ENCODE measurements around the gene SRGAP3. TPM values are rescaled to one million over a fixed set of nuclear protein-coding genes. Genes with fewer than 3 reads are reported as not detected.

The SRGAP3 gene
- total and polyA plus RNA-seq, 3 experiments from 2014 or later, result 0.84 to 2.1 (median 1.1) TPM

DNA sequence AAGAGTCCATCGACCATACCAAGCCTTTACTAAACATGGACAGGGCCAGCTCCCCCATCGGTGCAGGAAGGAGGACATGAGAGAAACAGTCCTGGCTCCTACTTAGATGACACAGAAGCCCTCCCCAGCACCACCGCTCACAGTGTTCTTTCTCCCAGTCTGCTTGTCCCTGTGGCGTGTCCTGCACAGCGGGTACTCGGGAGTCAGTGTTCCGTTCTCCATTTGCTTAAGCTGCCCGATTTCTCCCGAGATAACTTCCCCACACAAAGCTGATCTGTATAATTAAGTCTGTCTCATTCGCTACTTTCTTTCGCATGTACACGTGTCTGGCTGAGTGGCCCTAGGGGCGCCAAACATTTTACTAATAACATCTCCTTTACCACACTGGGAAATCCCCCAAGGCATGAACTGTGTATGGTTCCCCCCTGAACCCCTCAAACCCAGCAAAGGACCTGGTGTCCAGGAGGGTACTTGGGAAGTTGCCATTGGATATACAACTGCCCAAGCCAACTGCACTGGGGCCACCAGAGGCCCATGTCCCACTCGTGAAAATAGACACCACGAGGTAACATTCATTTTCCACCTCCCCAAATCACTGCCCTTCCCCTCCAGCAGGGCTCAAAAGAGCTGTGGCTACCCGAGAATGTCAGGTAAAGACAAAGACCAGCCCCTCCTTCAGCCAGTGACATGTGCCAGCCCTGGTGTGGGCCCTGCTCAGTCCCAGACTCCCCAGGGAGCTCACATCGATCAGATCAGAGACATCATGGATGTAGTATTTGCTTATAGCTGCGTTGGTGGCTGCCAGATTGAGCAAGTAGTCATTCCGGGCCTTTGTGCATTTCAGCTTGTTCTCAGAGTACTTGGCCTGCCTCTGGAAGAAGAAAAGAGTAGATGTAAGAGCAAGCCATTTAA lies 189.7 kb downstream of the SRGAP3 start:
- POLR2A ChIA-PET, result no interaction called here
- no peak overlapping the region for H3K4me3 ChIP-seq (ENCODE audit: low read length)
- no peaks in the 10 kb centered on the region for H3K4me1 ChIP-seq (ENCODE audit: insufficient read depth, low read length)
- H3K27me3 ChIP-seq (ENCODE audit: insufficient read depth, low read length, poor library complexity, severe bottlenecking), result no peaks in the 10 kb centered on the region
- H3K4me3 Mint-ChIP-seq, result no peak overlapping the region
- H3K36me3 ChIP-seq (ENCODE audit: insufficient read depth, low read length), result no peaks in the 10 kb centered on the region
- H3K9me3 Mint-ChIP-seq, result peaks cover 5 to 17% (median 7%) of the 10 kb centered on the region in 5 donors
- H3K27ac Mint-ChIP-seq, result no peak overlapping the region
- no peak for DNase-seq
- H3K27me3 Mint-ChIP-seq, result peaks cover 3 to 5% of the 10 kb centered on the region in 2 donors
- no peak overlapping the region for H3K27ac ChIP-seq (ENCODE audit: low read depth, low read length)
- H3K9me3 ChIP-seq (ENCODE audit: low read length), result no peaks in the 10 kb centered on the region
- H3K36me3 Mint-ChIP-seq, result peaks cover 0 to 8% (median 3%) of the 10 kb centered on the region in 3 donors
- H3K4me1 Mint-ChIP-seq, result no peaks in the 10 kb centered on the region
- CTCF ChIA-PET, result no interaction called here

DNA sequence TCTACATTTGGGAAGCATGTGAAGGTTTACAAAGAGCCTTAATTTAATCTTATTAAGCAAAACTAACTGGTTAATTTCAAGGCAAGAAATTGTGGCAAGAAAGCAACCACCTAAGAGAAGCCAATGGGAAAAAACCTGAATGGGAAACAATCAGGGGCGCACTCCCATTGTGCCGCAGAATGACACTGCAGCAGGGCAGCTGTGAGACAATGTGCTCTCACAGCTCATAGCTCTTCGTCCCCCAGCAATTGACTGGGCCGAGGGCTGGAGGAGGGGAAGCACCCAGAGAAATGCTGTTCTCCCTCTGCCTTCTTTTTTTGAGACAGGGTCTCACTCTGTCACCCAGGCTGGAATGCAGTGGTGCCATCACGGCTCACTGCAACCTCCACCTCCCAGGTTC lies 192.9 kb downstream of the SRGAP3 start:
- Mint-ChIP-seq H3K36me3 (peaks cover 0 to 3% (median 0%) of the 10 kb centered on the region in 3 donors), H3K27ac (no peak overlapping the region), H3K4me1 (no peaks in the 10 kb centered on the region), H3K4me3 (no peak overlapping the region), H3K27me3 (peaks cover 0 to 2% of the 10 kb centered on the region in 2 donors), H3K9me3 (peaks cover 0 to 2% (median 0%) of the 10 kb centered on the region in 5 donors)
- Histone ChIP-seq H3K27ac (ENCODE audit: low read depth, low read length) (no peak overlapping the region), H3K36me3 (ENCODE audit: insufficient read depth, low read length) (no peaks in the 10 kb centered on the region), H3K4me1 (ENCODE audit: insufficient read depth, low read length) (no peaks in the 10 kb centered on the region), H3K27me3 (ENCODE audit: insufficient read depth, low read length, poor library complexity, severe bottlenecking) (no peaks in the 10 kb centered on the region), H3K4me3 (ENCODE audit: low read length) (no peak overlapping the region), H3K9me3 (ENCODE audit: low read length) (no peaks in the 10 kb centered on the region)
- ChIA-PET CTCF (no interaction called here), POLR2A (no interaction called here)
- DNase-seq, result no peak

DNA sequence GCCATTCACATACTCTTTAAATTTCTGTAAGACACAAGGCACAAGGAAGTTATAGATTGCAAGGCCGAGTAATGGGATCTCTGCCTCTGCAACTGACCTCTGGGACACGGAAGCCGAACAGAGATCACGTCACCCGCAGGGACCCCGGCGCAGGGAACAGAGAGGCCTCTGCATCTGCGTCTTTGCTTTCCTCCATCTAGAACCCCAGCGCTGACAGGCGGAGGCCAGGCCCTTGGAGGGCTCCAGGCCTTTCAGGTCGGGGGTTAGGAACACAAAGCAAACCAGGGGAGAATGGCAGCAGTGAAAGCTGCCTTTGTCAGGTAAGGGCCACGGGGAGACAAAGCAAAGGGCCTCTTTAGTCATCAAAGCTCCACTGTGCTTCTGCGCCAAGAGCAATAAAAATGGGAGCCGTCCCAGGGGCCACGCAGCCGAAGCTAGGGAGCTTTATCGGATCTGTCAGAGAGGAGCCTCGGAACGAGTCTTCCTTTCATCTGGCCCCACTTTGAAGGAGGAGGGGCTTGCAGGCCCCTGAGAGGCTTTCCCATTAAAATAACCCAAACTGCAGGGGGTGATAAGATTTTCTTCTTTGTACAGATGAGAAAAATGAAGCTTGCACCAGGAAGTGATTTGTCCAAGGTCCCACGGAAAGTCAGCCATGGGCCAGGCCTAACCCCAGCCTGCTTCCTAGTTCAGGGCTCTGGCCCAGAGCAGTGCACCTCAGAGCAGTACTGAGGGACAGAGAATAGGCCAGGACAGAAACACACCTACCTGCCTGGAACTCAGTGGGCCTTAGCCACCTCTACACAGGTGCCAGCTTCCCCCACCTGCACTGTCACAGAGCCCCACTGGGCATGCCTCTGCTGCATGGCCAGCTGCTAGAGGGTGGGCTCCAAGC lies 201.7 kb downstream of the SRGAP3 start:
- H3K4me3 Mint-ChIP-seq, result no peak overlapping the region
- Histone ChIP-seq H3K27me3 (ENCODE audit: insufficient read depth, low read length, poor library complexity, severe bottlenecking) (no peaks in the 10 kb centered on the region), H3K27ac (ENCODE audit: low read depth, low read length) (no peak overlapping the region), H3K4me1 (ENCODE audit: insufficient read depth, low read length) (no peaks in the 10 kb centered on the region), H3K36me3 (ENCODE audit: insufficient read depth, low read length) (no peaks in the 10 kb centered on the region), H3K9me3 (ENCODE audit: low read length) (no peaks in the 10 kb centered on the region), H3K4me3 (ENCODE audit: low read length) (no peak overlapping the region)
- POLR2A ChIA-PET, result no interaction called here
- no peaks in the 10 kb centered on the region for H3K9me3 Mint-ChIP-seq
- H3K27ac Mint-ChIP-seq, result no peak overlapping the region
- H3K36me3 Mint-ChIP-seq, result no peaks in the 10 kb centered on the region
- CTCF ChIA-PET, result no interaction called here
- no peak for DNase-seq
- no peaks in the 10 kb centered on the region for H3K4me1 Mint-ChIP-seq
- no peaks in the 10 kb centered on the region for H3K27me3 Mint-ChIP-seq

DNA sequence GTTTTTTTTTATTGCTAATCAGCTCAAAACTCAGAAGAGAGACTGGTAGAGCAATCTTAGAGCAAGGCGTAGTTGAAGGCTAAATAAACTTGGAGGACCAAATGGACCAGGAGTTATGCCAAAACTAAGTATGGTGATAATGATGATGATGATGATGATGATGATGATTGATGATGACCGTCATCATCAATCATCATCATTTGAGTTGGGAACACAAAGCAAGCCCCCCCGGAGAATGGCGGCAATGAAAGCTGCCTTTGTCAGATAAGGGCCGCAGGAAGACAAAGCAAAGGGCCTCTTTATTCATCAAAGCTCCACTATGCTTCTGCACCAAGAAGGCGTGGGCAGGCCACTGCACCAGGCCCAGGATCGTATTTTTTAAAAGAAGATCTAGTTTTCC lies 204.1 kb downstream of the SRGAP3 start:
- H3K27me3 Mint-ChIP-seq, result no peaks in the 10 kb centered on the region
- no peak overlapping the region for H3K4me3 Mint-ChIP-seq
- H3K27ac Mint-ChIP-seq, result no peak overlapping the region
- no peaks in the 10 kb centered on the region for H3K27me3 ChIP-seq (ENCODE audit: insufficient read depth, low read length, poor library complexity, severe bottlenecking)
- H3K9me3 Mint-ChIP-seq, result no peaks in the 10 kb centered on the region
- H3K4me1 ChIP-seq (ENCODE audit: insufficient read depth, low read length), result no peaks in the 10 kb centered on the region
- no peaks in the 10 kb centered on the region for H3K36me3 Mint-ChIP-seq
- POLR2A ChIA-PET, result no interaction called here
- H3K27ac ChIP-seq (ENCODE audit: low read depth, low read length), result no peak overlapping the region
- no peak for DNase-seq
- no peaks in the 10 kb centered on the region for H3K36me3 ChIP-seq (ENCODE audit: insufficient read depth, low read length)
- CTCF ChIA-PET, result no interaction called here
- no peaks in the 10 kb centered on the region for H3K4me1 Mint-ChIP-seq
- H3K9me3 ChIP-seq (ENCODE audit: low read length), result no peaks in the 10 kb centered on the region
- no peak overlapping the region for H3K4me3 ChIP-seq (ENCODE audit: low read length)

DNA sequence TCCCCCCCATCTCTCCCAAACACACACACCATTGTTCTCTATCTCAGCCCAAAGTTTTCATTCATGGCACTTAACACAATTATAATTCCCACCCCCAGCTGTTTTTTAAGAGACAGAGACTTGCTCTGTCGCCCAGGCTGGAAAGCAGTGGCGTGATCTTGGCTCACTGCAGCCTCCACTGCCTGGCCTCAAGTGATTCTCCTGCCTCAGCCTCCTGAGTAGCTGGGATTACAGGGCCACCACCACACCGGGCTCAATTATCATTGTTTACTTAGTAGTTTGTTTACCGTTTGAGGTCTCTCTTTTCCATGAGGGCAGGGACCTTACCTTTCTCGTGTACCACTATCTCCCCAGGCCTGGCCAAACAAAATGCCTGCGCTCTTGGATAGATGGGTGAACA lies 206.4 kb downstream of the SRGAP3 start:
- DNase-seq, result no peak
- H3K4me1 ChIP-seq (ENCODE audit: insufficient read depth, low read length), result no peaks in the 10 kb centered on the region
- POLR2A ChIA-PET, result no interaction called here
- Mint-ChIP-seq H3K36me3 (no peaks in the 10 kb centered on the region), H3K4me1 (no peaks in the 10 kb centered on the region), H3K27ac (no peak overlapping the region), H3K4me3 (no peak overlapping the region), H3K27me3 (no peaks in the 10 kb centered on the region), H3K9me3 (no peaks in the 10 kb centered on the region)
- no peak overlapping the region for H3K4me3 ChIP-seq (ENCODE audit: low read length)
- CTCF ChIA-PET, result no interaction called here
- H3K9me3 ChIP-seq (ENCODE audit: low read length), result no peaks in the 10 kb centered on the region
- no peaks in the 10 kb centered on the region for H3K36me3 ChIP-seq (ENCODE audit: insufficient read depth, low read length)
- H3K27me3 ChIP-seq (ENCODE audit: insufficient read depth, low read length, poor library complexity, severe bottlenecking), result no peaks in the 10 kb centered on the region
- no peak overlapping the region for H3K27ac ChIP-seq (ENCODE audit: low read depth, low read length)

DNA sequence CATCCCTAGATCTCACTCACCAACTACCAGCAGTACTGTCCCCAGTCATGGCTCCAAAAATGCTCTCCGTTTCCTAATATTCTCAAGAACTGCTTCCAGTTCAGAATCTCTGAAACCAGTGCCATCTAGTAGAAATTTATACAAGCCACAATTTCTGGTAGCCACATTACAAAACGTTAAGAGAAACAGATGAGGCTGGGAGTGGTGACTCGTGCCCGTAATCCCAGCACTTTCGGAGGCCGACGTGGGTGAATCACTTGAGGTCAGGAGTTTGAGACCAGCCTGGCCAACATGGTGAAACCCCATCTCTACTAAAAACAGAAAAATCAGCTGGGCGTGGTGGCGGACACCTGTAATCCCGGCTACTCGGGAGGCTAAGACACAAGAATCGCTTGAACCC lies 207.8 kb downstream of the SRGAP3 start:
- DNase-seq, result no peak
- Histone ChIP-seq H3K4me1 (ENCODE audit: insufficient read depth, low read length) (no peaks in the 10 kb centered on the region), H3K27ac (ENCODE audit: low read depth, low read length) (no peak overlapping the region), H3K36me3 (ENCODE audit: insufficient read depth, low read length) (no peaks in the 10 kb centered on the region), H3K27me3 (ENCODE audit: insufficient read depth, low read length, poor library complexity, severe bottlenecking) (no peaks in the 10 kb centered on the region), H3K4me3 (ENCODE audit: low read length) (no peak overlapping the region), H3K9me3 (ENCODE audit: low read length) (no peaks in the 10 kb centered on the region)
- POLR2A ChIA-PET, result no interaction called here
- Mint-ChIP-seq H3K36me3 (no peaks in the 10 kb centered on the region), H3K4me3 (no peak overlapping the region), H3K4me1 (no peaks in the 10 kb centered on the region), H3K9me3 (no peaks in the 10 kb centered on the region), H3K27me3 (no peaks in the 10 kb centered on the region), H3K27ac (no peak overlapping the region)
- CTCF ChIA-PET, result no interaction called here

DNA sequence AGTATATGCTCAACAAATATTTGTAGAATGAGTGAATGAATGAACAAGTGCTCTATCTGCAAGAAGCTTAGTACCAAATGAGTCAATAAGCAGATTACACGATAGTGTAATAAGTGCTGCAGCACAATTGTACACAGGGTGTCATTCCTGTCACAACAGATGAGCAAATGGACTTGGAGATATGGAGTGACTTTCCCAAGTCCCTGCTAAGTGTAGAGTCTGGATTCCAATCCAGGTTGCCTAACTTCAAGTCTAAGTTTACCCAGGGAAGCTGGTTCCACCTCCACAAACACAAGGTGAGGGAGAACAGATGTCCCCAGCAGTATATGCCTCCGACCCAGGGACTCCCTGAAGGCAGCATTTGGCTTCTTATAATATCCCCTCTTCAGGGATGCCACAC lies 208.4 kb downstream of the SRGAP3 start:
- H3K36me3 Mint-ChIP-seq, result no peaks in the 10 kb centered on the region
- POLR2A ChIA-PET, result no interaction called here
- CTCF ChIA-PET, result interaction anchor here (0.9 kb wide), 1 partner anchor 69 kb away, joined by 3 read pairs; no protein-coding TSS in a partner anchor

DNA sequence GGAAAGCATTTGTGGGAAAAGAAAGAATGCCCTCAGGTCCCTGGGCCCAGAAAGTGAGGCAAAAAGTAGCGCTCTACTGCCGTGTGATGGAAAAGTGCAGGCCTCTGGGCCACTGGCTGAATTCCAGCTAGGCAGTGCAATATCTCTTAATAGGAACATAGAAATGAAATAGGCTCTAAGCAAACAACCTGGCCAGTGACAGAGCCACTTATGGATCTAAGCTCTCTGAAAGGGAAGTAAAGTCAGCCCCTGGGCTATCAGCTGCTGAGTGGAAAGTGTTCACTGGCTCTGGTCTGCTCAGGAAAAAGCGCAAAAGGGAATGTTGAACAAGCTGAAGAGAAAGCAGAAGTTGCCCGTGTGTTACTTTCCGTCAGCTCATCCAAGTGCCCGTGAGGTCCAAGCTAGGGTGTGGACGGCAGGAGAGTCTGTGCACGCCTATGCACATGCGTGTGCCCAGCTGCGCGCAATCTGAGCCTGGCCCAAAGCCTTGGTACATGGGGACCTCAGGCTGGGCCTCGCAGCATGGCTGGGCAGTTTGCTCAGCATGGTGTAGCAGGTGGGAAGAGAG lies 212.2 kb downstream of the SRGAP3 start:
- Mint-ChIP-seq H3K4me3 (no peak overlapping the region), H3K27me3 (no peaks in the 10 kb centered on the region), H3K36me3 (no peaks in the 10 kb centered on the region), H3K9me3 (peaks cover 0 to 1% (median 0%) of the 10 kb centered on the region in 5 donors), H3K4me1 (no peaks in the 10 kb centered on the region), H3K27ac (no peak overlapping the region)
- H3K4me3 ChIP-seq (ENCODE audit: low read length), result no peak overlapping the region
- H3K9me3 ChIP-seq (ENCODE audit: low read length), result no peaks in the 10 kb centered on the region
- ChIA-PET POLR2A (no interaction called here), CTCF (no interaction called here)
- no peaks in the 10 kb centered on the region for H3K4me1 ChIP-seq (ENCODE audit: insufficient read depth, low read length)
- H3K27me3 ChIP-seq (ENCODE audit: insufficient read depth, low read length, poor library complexity, severe bottlenecking), result no peaks in the 10 kb centered on the region
- no peaks in the 10 kb centered on the region for H3K36me3 ChIP-seq (ENCODE audit: insufficient read depth, low read length)
- DNase-seq, result no peak
- H3K27ac ChIP-seq (ENCODE audit: low read depth, low read length), result no peak overlapping the region

More for the DNA sequence above, 208.4 kb downstream of the SRGAP3 start:
- Histone ChIP-seq H3K27ac (ENCODE audit: low read depth, low read length) (no peak overlapping the region), H3K4me3 (ENCODE audit: low read length) (no peak overlapping the region), H3K4me1 (ENCODE audit: insufficient read depth, low read length) (no peaks in the 10 kb centered on the region), H3K27me3 (ENCODE audit: insufficient read depth, low read length, poor library complexity, severe bottlenecking) (no peaks in the 10 kb centered on the region), H3K9me3 (ENCODE audit: low read length) (no peaks in the 10 kb centered on the region), H3K36me3 (ENCODE audit: insufficient read depth, low read length) (no peaks in the 10 kb centered on the region)
- Mint-ChIP-seq H3K9me3 (no peaks in the 10 kb centered on the region), H3K27me3 (no peaks in the 10 kb centered on the region), H3K4me1 (no peaks in the 10 kb centered on the region), H3K27ac (no peak overlapping the region), H3K4me3 (no peak overlapping the region)
- no peak for DNase-seq

Measured in CD8-positive, alpha-beta memory T cell (primary cell).